Fibroblast of lung (primary cell): ENCODE data around the gene VWA5B1. TPM values are rescaled to one million over a fixed set of nuclear protein-coding genes. Genes with fewer than 3 reads are reported as not detected.

ENCODE experiments used
- DNase-seq, 2 donors: peaks; one replicate each; pipeline versions ENCODE4 v3.0.0 to v3.0.0-alpha.2; 2010; ENCODE audit warnings: low read depth in 2 of 2
- H2AFZ ChIP-seq: 2 replicates; pipeline ENCODE4 v1.5.1; 2012; ENCODE audit warnings: low read length, control low read depth, inconsistent platforms
- H3K27ac ChIP-seq: 2 replicates; pipeline ENCODE4 v1.5.1; 2011; ENCODE audit warnings: low read length, control low read depth; ENCODE audit not compliant: insufficient read depth
- H3K27me3 ChIP-seq: 2 replicates; pipeline ENCODE4 v1.5.1; 2011; ENCODE audit warnings: mild to moderate bottlenecking, low read length; ENCODE audit not compliant: control insufficient read depth, insufficient read depth
- H3K36me3 ChIP-seq: 2 replicates; pipeline ENCODE4 v1.5.1; 2011; ENCODE audit warnings: low read length; ENCODE audit not compliant: control insufficient read depth, insufficient read depth
- H3K4me1 ChIP-seq: 2 replicates; pipeline ENCODE4 v1.5.1; 2011; ENCODE audit warnings: low read length; ENCODE audit not compliant: control insufficient read depth, insufficient read depth; ENCODE audit errors: extremely low read depth
- H3K4me2 ChIP-seq: 2 replicates; pipeline ENCODE4 v1.5.1; 2011; ENCODE audit warnings: low read length, control low read depth; ENCODE audit not compliant: insufficient read depth; ENCODE audit errors: extremely low read depth
- H3K4me3 ChIP-seq, 4 experiments: fragments of 200-600 bp in 1 of 4; sonication (generic) in 1 of 4; replicated peaks in 1 of 4; 2 replicates each; pipeline ENCODE4 v1.5.1; 2011 to 2016; ENCODE audit warnings: low read length in 4 of 4, low read depth in 3 of 4, mild to moderate bottlenecking in 3 of 4, control low read depth in 2 of 4, inconsistent platforms in 1 of 4, mixed read lengths in 1 of 4; ENCODE audit not compliant: insufficient read depth in 1 of 4; ENCODE audit errors: control extremely low read depth in 1 of 4
- H3K79me2 ChIP-seq: 2 replicates; pipeline ENCODE4 v1.5.1; 2012; ENCODE audit warnings: mild to moderate bottlenecking, low read length, inconsistent platforms; ENCODE audit not compliant: control insufficient read depth, insufficient read depth
- H3K9ac ChIP-seq: 2 replicates; pipeline ENCODE4 v1.5.1; 2011; ENCODE audit warnings: mild to moderate bottlenecking, low read length, control low read depth; ENCODE audit not compliant: insufficient read depth
- H3K9me3 ChIP-seq: 2 replicates; pipeline ENCODE4 v1.5.1; 2012; ENCODE audit warnings: low read depth, low read length; ENCODE audit not compliant: control insufficient read depth, insufficient read depth
- H4K20me1 ChIP-seq: 2 replicates; pipeline ENCODE4 v1.5.1; 2011; ENCODE audit warnings: low read length; ENCODE audit not compliant: control insufficient read depth, insufficient read depth; ENCODE audit errors: extremely low read depth
- EZH2 ChIP-seq: IDR thresholded peaks from 2 replicates; pipeline ENCODE4 v1.5.1; 2012; ENCODE audit warnings: low read length, control low read depth, mild to moderate bottlenecking; ENCODE audit errors: missing control alignments
- polyA plus RNA-seq, 2 donors: library from polyadenylated mRNA; depleted of rRNA in 1 of 2; stranded (reverse) in 1 of 2; unstranded in 1 of 2; fragments of >200 nt; gene quantifications; 2 replicates each; pipeline ENCODE4 v1.2.1, GENCODE V29; 2011 to 2012; ENCODE audit warnings: missing spikeins in 1 of 2
- total RNA-seq: library from RNA; depleted of rRNA; stranded (reverse); fragments of >200 nt; gene quantifications from 2 replicates; pipeline ENCODE4 v1.2.1, GENCODE V29; 2014
- TF ChIP-seq, protein P1 (sequence below), 2 donors: IDR thresholded peaks in 1 of 2; conservative IDR thresholded peaks in 1 of 2; 1 replicate in 1 of 2; 2 replicates in 1 of 2; pipeline ENCODE4 v1.5.1; 2011 to 2012; ENCODE audit warnings: low read length in 2 of 2, control low read depth in 1 of 2, inconsistent platforms in 1 of 2, low read depth in 1 of 2, mild to moderate bottlenecking in 1 of 2

Gene VWA5B1
- total and polyA plus RNA-seq, 2 donors (not counting 1 experiment from before 2014, with no cell fraction given), result not detected

DNA sequence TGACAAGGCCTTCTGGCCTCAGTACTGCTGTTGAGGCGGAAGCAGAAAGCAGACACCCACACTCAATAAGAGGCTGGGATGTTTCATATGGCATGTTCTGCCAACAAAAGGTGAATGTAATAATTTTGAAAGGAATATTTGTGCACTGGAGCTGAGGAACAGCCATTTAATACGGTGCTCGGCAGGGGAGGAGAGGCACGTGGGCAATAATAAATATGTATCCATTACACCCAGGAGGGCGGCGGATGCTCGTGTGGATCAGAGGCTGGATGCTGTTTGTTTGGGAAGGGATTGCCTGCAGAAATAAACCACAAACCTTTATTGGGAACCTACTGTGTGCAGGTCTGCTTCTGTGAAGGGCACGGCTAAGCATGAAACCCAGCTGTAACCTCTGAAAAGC lies 92.0 kb downstream of the VWA5B1 start:
- no peaks in the 10 kb centered on the region for H3K36me3 ChIP-seq
- H2AFZ ChIP-seq, result no peak overlapping the region
- TF ChIP-seq, protein P1, sequence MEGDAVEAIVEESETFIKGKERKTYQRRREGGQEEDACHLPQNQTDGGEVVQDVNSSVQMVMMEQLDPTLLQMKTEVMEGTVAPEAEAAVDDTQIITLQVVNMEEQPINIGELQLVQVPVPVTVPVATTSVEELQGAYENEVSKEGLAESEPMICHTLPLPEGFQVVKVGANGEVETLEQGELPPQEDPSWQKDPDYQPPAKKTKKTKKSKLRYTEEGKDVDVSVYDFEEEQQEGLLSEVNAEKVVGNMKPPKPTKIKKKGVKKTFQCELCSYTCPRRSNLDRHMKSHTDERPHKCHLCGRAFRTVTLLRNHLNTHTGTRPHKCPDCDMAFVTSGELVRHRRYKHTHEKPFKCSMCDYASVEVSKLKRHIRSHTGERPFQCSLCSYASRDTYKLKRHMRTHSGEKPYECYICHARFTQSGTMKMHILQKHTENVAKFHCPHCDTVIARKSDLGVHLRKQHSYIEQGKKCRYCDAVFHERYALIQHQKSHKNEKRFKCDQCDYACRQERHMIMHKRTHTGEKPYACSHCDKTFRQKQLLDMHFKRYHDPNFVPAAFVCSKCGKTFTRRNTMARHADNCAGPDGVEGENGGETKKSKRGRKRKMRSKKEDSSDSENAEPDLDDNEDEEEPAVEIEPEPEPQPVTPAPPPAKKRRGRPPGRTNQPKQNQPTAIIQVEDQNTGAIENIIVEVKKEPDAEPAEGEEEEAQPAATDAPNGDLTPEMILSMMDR (conservative IDR thresholded peaks at IDR 0.05 in 1 of 2, IDR thresholded peaks at IDR 0.05 in 1 of 2; ENCODE audit: low read depth in 1 of 2, low read length in 2 of 2), result no peak
- TF ChIP-seq EZH2, result no peak
- DNase-seq, result no peak
- H3K4me3 ChIP-seq, result no peak overlapping the region
- peaks cover 21% of the 10 kb centered on the region for H3K27me3 ChIP-seq
- no peaks in the 10 kb centered on the region for H3K9me3 ChIP-seq
- H3K9ac ChIP-seq, result no peak overlapping the region
- H3K4me1 ChIP-seq, result peaks cover 15% of the 10 kb centered on the region
- no peak overlapping the region for H3K27ac ChIP-seq
- no peak overlapping the region for H3K4me2 ChIP-seq
- H3K79me2 ChIP-seq, result no peaks in the 10 kb centered on the region
- H4K20me1 ChIP-seq, result no peaks in the 10 kb centered on the region

- Histone ChIP-seq H3K4me3 (no peak overlapping the region), H3K4me2 (no peak overlapping the region), H2AFZ (no peak overlapping the region), H4K20me1 (no peaks in the 10 kb centered on the region), H3K4me1 (peaks cover 15% of the 10 kb centered on the region), H3K27me3 (peaks cover 31% of the 10 kb centered on the region), H3K36me3 (no peaks in the 10 kb centered on the region), H3K9ac (no peak overlapping the region), H3K79me2 (no peaks in the 10 kb centered on the region), H3K27ac (no peak overlapping the region), H3K9me3 (no peaks in the 10 kb centered on the region)
- no peak for DNase-seq
- TF ChIP-seq, protein P1 (conservative IDR thresholded peaks at IDR 0.05 in 1 of 2, IDR thresholded peaks at IDR 0.05 in 1 of 2; ENCODE audit: low read depth in 1 of 2, low read length in 2 of 2), result no peak
- no peak for TF ChIP-seq EZH2
Measured at GRCh38 chr1:20383631-20384030, 93.0 kb downstream of the VWA5B1 start.

GRCh38 chr1:20385630-20386029 lies 95.0 kb downstream of the VWA5B1 start:
- no peaks in the 10 kb centered on the region for H4K20me1 ChIP-seq
- H3K4me3 ChIP-seq, result no peak overlapping the region
- H3K9ac ChIP-seq, result no peak overlapping the region
- DNase-seq, result no peak
- TF ChIP-seq EZH2, result no peak
- TF ChIP-seq, protein P1 (conservative IDR thresholded peaks at IDR 0.05 in 1 of 2, IDR thresholded peaks at IDR 0.05 in 1 of 2; ENCODE audit: low read depth in 1 of 2, low read length in 2 of 2), result no peak
- H2AFZ ChIP-seq, result no peak overlapping the region
- H3K79me2 ChIP-seq, result no peaks in the 10 kb centered on the region
- no peaks in the 10 kb centered on the region for H3K36me3 ChIP-seq
- H3K4me2 ChIP-seq, result no peak overlapping the region
- H3K27me3 ChIP-seq, result peaks cover 35% of the 10 kb centered on the region
- no peaks in the 10 kb centered on the region for H3K9me3 ChIP-seq
- H3K4me1 ChIP-seq, result peaks cover 6% of the 10 kb centered on the region
- H3K27ac ChIP-seq, result no peak overlapping the region
